ENCODE data around the gene TMEM131L.

- TF ChIP-seq CTCF (IDR thresholded peaks at IDR 0.05; ENCODE audit: low read depth, low read length, poor library complexity, severe bottlenecking) = no peak
- TF ChIP-seq EZH2phosphoT487 (IDR thresholded peaks at IDR 0.05; ENCODE audit: borderline replicate concordance, low read length) = no peak
Observed at GRCh38 chr4:153421941-153422340, 44.2 kb upstream of the TMEM131L start.
